KG1 (cell line): ENCODE measurements around the gene ANAPC16.
A peak's percentile ranks its signal among the peaks of the same experiment; 100 is the strongest.
"Not testable (repeated sequence)": the region's sequence is repeated elsewhere in the genome, so short reads cannot be mapped to it uniquely, and the experiment has no call there.

Experiments
- DNase-seq: peaks from one replicate; lab custom pipeline; 2025; lab: John Stamatoyannopoulos, UW

The ANAPC16 gene

GRCh38 chr10:72244573-72245038 lies 28.8 kb downstream of the ANAPC16 start:
- DNase-seq, result no peak

GRCh38 chr10:72245949-72246525 lies 30.2 kb downstream of the ANAPC16 start:
- DNase-seq, result no peak

GRCh38 chr10:72248468-72249151 lies 32.8 kb downstream of the ANAPC16 start:
- peak; percentile 75 for DNase-seq

GRCh38 chr10:72249176-72249862 lies 33.5 kb downstream of the ANAPC16 start:
- DNase-seq, result not testable (repeated sequence)

GRCh38 chr10:72250666-72251065 lies 34.9 kb downstream of the ANAPC16 start:
- DNase-seq, result no peak

- DNase-seq, result no peak
Observed at GRCh38 chr10:72251635-72252034, 35.8 kb downstream of the ANAPC16 start.

GRCh38 chr10:72252972-72253371 lies 37.2 kb downstream of the ANAPC16 start:
- no peak for DNase-seq

GRCh38 chr10:72253578-72253977 lies 37.8 kb downstream of the ANAPC16 start:
- DNase-seq, result no peak

- no peak for DNase-seq
Observed at GRCh38 chr10:72254813-72255568, 39.2 kb downstream of the ANAPC16 start.

GRCh38 chr10:72255977-72256729 lies 40.3 kb downstream of the ANAPC16 start:
- no peak for DNase-seq

- DNase-seq, result peak; percentile 30
Observed at GRCh38 chr10:72257051-72257892, 41.5 kb downstream of the ANAPC16 start.

- DNase-seq, result no peak
Observed at GRCh38 chr10:72258617-72259016, 42.8 kb downstream of the ANAPC16 start.

GRCh38 chr10:72259491-72260238 lies 43.9 kb downstream of the ANAPC16 start:
- DNase-seq, result no peak

GRCh38 chr10:72260239-72260975 lies 44.6 kb downstream of the ANAPC16 start:
- peak; percentile 70 for DNase-seq

- no peak for DNase-seq
Observed at GRCh38 chr10:72260976-72261783, 45.4 kb downstream of the ANAPC16 start.

- DNase-seq, result no peak
Observed at GRCh38 chr10:72261784-72262404, 46.1 kb downstream of the ANAPC16 start.

GRCh38 chr10:72263613-72264241 lies 47.9 kb downstream of the ANAPC16 start:
- no peak for DNase-seq
